HG03095 (cell line): ENCODE data around the gene EPO.

ENCODE experiments used
- ATAC-seq: cut with Tn5 transposase; IDR thresholded peaks from one replicate; pipeline ENCODE4 v1.9.1; 2021; ENCODE audit warnings: moderate library complexity; ENCODE audit not compliant: unreplicated experiment

The EPO gene

GRCh38 chr7:100720279-100720670 lies at the start of gene EPO:
Gene EPO, plus strand, starts transcription at chr7:100720468. Its CDS starts 513 bp downstream, at chr7:100720981.
- no peak for ATAC-seq

GRCh38 chr7:100671353-100672327 lies 48.6 kb upstream of the EPO start:
- no peak for ATAC-seq

- ATAC-seq, result peak; percentile 45
These were observed 46.8 kb upstream of the EPO start, which contains the start of gene GNB2 for GRCh38 chr7:100673302-100673941. Gene GNB2, plus strand, starts transcription at chr7:100673740. Its CDS starts 2,526 bp downstream, at chr7:100676266.

GRCh38 chr7:100673942-100674410 lies 46.3 kb upstream of the EPO start:
- peak; percentile 0 for ATAC-seq

GRCh38 chr7:100674411-100675104 lies 45.7 kb upstream of the EPO start:
- ATAC-seq, result no peak

GRCh38 chr7:100675105-100675451 lies 45.2 kb upstream of the EPO start:
- ATAC-seq, result no peak

- peak; percentile 33 for ATAC-seq
These were observed 44.5 kb upstream of the EPO start for GRCh38 chr7:100675581-100676350.

GRCh38 chr7:100676501-100677306 lies 43.6 kb upstream of the EPO start:
- ATAC-seq, result no peak

GRCh38 chr7:100677308-100678267 lies 42.7 kb upstream of the EPO start:
- ATAC-seq, result no peak

- ATAC-seq, result no peak
These were observed 41.8 kb upstream of the EPO start for GRCh38 chr7:100678291-100678984.

- no peak for ATAC-seq
These were observed 40.9 kb upstream of the EPO start for GRCh38 chr7:100679129-100679926.

- no peak for ATAC-seq
These were observed 40.2 kb upstream of the EPO start for GRCh38 chr7:100679927-100680575.

GRCh38 chr7:100680576-100681271 lies 39.5 kb upstream of the EPO start:
- ATAC-seq, result no peak

- ATAC-seq, result no peak
These were observed 38.6 kb upstream of the EPO start for GRCh38 chr7:100681491-100682227.

- ATAC-seq, result no peak
These were observed 38.0 kb upstream of the EPO start for GRCh38 chr7:100682228-100682741.
